Stimulated activated CD8-positive, alpha-beta memory T cell treated with anti-CD3 and anti-CD28 coated beads, Interleukin-2, amount 100 ng/mL, for 1 hour (primary cell): Measurements from ENCODE around the gene GATA5.

ENCODE experiments used
- DNase-seq, 2 donors: peaks; one replicate each; pipeline ENCODE4 v3.0.0-alpha.2; 2020; ENCODE audit warnings: low read depth in 2 of 2

Gene GATA5

DNA sequence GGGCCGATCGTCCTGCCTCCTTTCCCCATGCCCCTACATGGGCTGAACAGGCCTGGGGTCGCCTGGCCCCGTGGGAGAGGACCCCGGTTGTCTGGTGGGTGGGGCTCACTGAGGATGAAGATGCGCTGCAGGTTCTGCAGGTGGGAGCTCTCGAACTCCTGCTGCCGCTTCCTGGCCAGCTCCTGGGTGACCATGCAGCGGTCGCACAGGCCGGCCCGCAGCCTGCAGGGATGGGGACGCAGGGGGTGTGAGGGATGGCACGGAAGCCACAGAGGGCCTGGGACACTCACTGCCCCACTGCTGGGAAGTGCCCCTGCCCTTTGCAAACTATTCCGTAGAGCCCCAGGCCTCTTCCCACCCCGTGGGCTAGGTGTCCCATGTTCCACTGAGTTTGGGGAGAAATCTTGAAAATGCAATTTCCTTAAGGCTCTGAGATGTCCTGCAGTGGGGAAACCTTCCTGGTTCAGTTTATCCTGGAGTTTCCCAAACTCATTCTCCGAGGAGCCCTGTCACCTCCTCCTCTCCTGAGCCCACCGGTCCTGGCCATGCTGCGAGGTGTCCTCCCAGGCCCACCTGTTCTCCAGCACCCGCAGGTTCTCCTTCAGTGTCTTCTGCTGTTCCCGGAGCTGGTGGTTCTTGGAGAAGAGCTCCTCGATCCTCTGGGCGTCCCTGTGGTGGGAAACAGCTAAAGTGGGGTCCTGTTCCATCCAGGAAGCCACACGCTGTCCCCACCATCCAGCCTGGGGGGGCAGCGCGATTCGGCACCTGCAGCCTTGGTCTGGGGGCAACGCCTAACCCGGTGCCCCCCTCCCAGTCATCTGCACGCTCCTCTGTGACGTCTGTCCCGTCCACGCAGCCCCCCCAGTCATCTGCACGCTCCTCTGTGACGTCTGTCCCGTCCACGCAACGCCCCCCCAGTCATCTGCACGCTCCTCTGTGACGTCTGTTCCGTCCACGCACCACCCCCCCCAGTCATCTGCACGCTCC is 58.9 kb downstream of the GATA5 start:
- DNase-seq: no peak

DNA sequence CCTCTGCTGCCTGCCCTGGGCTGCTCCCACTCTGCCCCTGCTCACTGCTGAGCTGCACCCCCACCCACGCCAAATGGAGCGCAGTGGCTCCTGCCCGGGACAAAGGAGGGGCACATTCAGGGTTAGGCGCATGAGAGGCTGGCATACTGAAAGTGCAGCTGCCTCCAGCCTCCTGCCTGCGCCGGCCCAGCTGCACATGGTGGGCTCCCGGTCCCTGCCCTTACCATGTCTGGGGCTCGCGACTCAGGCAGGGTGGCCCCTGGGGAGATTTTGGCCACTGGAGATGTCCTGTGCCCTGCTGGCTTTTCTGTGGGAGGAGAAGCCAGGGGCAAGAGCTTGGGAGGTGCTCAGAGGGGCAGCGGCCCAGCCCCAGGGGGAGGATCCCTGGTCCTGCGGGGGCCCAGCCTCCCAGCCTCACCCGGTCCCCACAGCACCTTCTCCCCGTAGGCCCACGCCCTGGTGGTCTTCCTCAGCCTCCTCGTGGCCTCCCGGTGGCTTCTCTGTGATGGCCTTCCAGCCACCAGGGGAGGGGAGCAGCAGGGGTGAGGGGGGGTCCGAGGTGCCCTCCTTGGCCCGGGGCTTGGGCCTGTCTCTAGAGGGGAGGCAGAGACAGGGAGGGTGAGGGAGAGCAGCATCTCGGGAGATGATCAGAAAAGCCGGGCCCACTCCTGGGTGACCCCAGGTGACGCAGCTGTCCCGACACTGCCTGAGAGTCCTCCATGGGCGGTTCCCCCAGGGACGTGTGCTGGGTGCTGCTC is 60.3 kb downstream of the GATA5 start:
- DNase-seq: no peak

DNA sequence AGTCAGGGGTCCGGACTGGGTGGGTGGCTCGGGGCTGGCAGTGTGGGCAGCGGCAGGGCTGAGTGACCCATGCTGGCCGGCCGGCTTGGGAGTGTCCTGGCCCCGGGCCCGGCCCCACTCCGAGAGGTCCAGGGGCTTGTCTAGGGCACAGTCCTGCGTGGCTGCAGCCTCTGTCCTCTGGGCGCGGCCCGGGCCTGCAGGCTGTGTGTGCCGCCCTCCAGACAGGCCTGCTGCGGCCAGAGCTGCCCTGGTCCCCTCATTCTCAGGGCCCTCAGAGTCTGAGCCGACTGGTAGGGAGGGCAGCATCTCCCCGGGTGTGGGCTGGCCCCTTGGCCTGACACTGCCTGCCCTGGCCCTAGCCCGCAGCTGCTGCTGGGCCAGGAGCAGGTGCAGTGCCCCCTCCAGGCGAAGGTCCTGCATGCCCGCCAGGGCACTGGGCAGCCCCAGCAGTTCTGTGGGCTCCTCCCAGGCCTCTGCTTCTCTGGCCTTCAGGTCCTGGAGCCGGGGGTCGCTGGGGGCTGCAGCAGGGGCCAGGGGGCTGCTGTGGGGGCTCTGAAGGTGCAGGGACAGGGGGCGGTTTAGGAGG is 61.8 kb downstream of the GATA5 start:
- no peak for DNase-seq
